Right cardiac atrium (tissue), 5 donors: Measurements from ENCODE around the gene ICAM1. TPM values are rescaled to one million over a fixed set of nuclear protein-coding genes. Genes with fewer than 3 reads are reported as not detected.
"Not testable (repeated sequence)": the region's sequence is repeated elsewhere in the genome, so short reads cannot be mapped to it uniquely, and the experiment has no call there.

Source experiments
- ATAC-seq, 2 donors: fragments of 200-7000 bp; cut with Tn5 transposase; one replicate each; pipeline versions ENCODE4 v1.8.0 to v1.9.1; 2020; ENCODE audit warnings: moderate library complexity in 2 of 2, mild to moderate bottlenecking in 1 of 2
- DNase-seq, 3 donors: peaks; one replicate each; pipeline ENCODE4 v3.0.0-alpha.2; 2020
- H3K27ac ChIP-seq: one replicate; pipeline ENCODE4 v1.5.1; 2013; ENCODE audit warnings: mild to moderate bottlenecking, low read length, control low read depth, moderate library complexity
- H3K27me3 ChIP-seq: one replicate; pipeline ENCODE4 v1.6.1; 2013; ENCODE audit not compliant: control insufficient read depth, insufficient read depth
- H3K4me1 ChIP-seq: one replicate; pipeline ENCODE4 v1.6.1; 2013; ENCODE audit warnings: low read length; ENCODE audit not compliant: control insufficient read depth, insufficient read depth
- H3K4me3 ChIP-seq: one replicate; pipeline ENCODE4 v1.5.1; 2013; ENCODE audit warnings: low read length, control low read depth
- H3K9me3 ChIP-seq: one replicate; pipeline ENCODE4 v1.6.1; 2013; ENCODE audit warnings: low read length; ENCODE audit not compliant: control insufficient read depth
- WGBS: extraction: QIAGEN DNeasy Blood & Tissue Kit; methylation state at CpG from one replicate; pipeline ENCODE4 v1.1.7; 2013; 5-methylcytosine and 5-hydroxymethylcytosine counted together
- intact Hi-C, 4 donors: fragments of 100-400 bp; cut with DNase I; formaldehyde crosslinking; loops; one replicate each; pipeline versions ENCODE4 v1.11.0 to v1.14.0; 2022 to 2023
- polyA plus RNA-seq: library from polyadenylated mRNA; stranded (reverse); fragments of 200-250 nt; gene quantifications from one replicate; pipeline ENCODE4 v1.2.3, GENCODE V29; 2013
- total RNA-seq, 4 donors: library from RNA; stranded (reverse); fragmentation: NEBNext Ultra II Directional; extraction: Animal tissue kit (Norgen Biotek cat#: 25700); gene quantifications; one replicate each; pipeline ENCODE4 v1.2.1, GENCODE V29; 2021
- donor health status: healthy with polysubstance abuse.
- donor health status: DM: no; HTN: yes; CAD: no.
- donor health status: DM: no; HTN: no; CAD: no.
- donor health status: DM: no; HTN: yes; CAD: no; lungs with severe emphysema.
- donor health status: DM: yes; HTN: yes; CAD: no.

Gene ICAM1
- total and polyA plus RNA-seq, 5 donors: 8.4 to 14.5 (median 9.8) TPM

GRCh38 chr19:10228920-10229319 is 42.0 kb upstream of the ICAM1 start:
- no peak overlapping the region for H3K4me3 ChIP-seq
- peak overlapping the region; percentile 59 for H3K27ac ChIP-seq
- no peak for ATAC-seq
- no peaks in the 10 kb centered on the region for H3K9me3 ChIP-seq
- H3K4me1 ChIP-seq: peaks cover 5% of the 10 kb centered on the region
- no peak for DNase-seq
- 41% methylated on average over 2 of the region's 2 CpGs for WGBS
- intact Hi-C loops: no loop called here
- H3K27me3 ChIP-seq: no peaks in the 10 kb centered on the region

- no peaks in the 10 kb centered on the region for H3K9me3 ChIP-seq
- under 1% methylated on average over 70 of the region's 70 CpGs for WGBS
- intact Hi-C loops: loop anchor here in 1 of 4 donors (10.0 kb wide), 1 partner anchor 126 kb away; the partner anchor contains the start of genes ANGPTL6 and PPAN
- peak overlapping the region; percentile 87 for H3K27ac ChIP-seq
- ATAC-seq: peak; percentile 13 to 32
- no peaks in the 10 kb centered on the region for H3K27me3 ChIP-seq
- DNase-seq: peak; percentile 79 to 90 (median 89)
- peak overlapping the region; percentile 97 for H3K4me3 ChIP-seq
- H3K4me1 ChIP-seq: peaks cover 5% of the 10 kb centered on the region
Observed at GRCh38 chr19:10230173-10230860, 40.6 kb upstream of the ICAM1 start.

- Histone ChIP-seq H3K27ac (peak within 1 kb of the TSS; percentile 87), H3K4me1 (peaks cover 4% of the 10 kb centered on the region), H3K27me3 (no peaks in the 10 kb centered on the region), H3K9me3 (no peaks in the 10 kb centered on the region), H3K4me3 (peak within 1 kb of the TSS; percentile 97)
- ATAC-seq (peak; percentile 73 to 74), DNase-seq (peak; percentile 90 to 95 (median 95))
- under 1% methylated on average over 73 of the region's 73 CpGs for WGBS
- intact Hi-C loops: loop anchor here in 1 of 4 donors (10.0 kb wide), 1 partner anchor 126 kb away; the partner anchor contains the start of genes ANGPTL6 and PPAN
Observed at GRCh38 chr19:10230861-10231611, 39.9 kb upstream of the ICAM1 start, which contains the start of gene S1PR2. Gene S1PR2 (minus strand): TSS chr19:10231331. CDS start chr19:10224905, 6,426 bp downstream.

GRCh38 chr19:10231612-10232228 is 39.2 kb upstream of the ICAM1 start:
- H3K4me1 ChIP-seq: peaks cover 3% of the 10 kb centered on the region
- H3K27ac ChIP-seq: peak overlapping the region; percentile 56
- H3K4me3 ChIP-seq: peak overlapping the region; percentile 97
- no peak for DNase-seq
- H3K9me3 ChIP-seq: no peaks in the 10 kb centered on the region
- 76% methylated on average over 8 of the region's 8 CpGs for WGBS
- no peak for ATAC-seq
- intact Hi-C loops: loop anchor here in 1 of 4 donors (10.0 kb wide), 1 partner anchor 127 kb away; the partner anchor contains the start of genes ANGPTL6 and PPAN
- no peaks in the 10 kb centered on the region for H3K27me3 ChIP-seq

- Histone ChIP-seq H3K9me3 (no peaks in the 10 kb centered on the region), H3K27ac (no peak overlapping the region), H3K4me3 (no peak overlapping the region), H3K4me1 (peaks cover 3% of the 10 kb centered on the region), H3K27me3 (no peaks in the 10 kb centered on the region)
- DNase-seq (no peak), ATAC-seq (no peak)
- intact Hi-C loops: loop anchor here in 1 of 4 donors (10.0 kb wide), 1 partner anchor 129 kb away; the partner anchor contains the start of genes ANGPTL6 and PPAN
- 85% methylated on average over 4 of the region's 4 CpGs for WGBS
Observed at GRCh38 chr19:10233946-10234345, 37.0 kb upstream of the ICAM1 start.

- no peak for ATAC-seq
- intact Hi-C loops: loop anchor here in 1 of 4 donors (5.0 to 10.0 kb wide), 2 partner anchors 38 to 130 kb away; partner anchors contain the start of genes ANGPTL6 and PPAN
- Histone ChIP-seq H3K4me1 (no peaks in the 10 kb centered on the region), H3K27me3 (no peaks in the 10 kb centered on the region), H3K27ac (no peak overlapping the region), H3K9me3 (no peaks in the 10 kb centered on the region), H3K4me3 (no peak overlapping the region)
- 75% methylated on average over 4 of the region's 4 CpGs for WGBS
- no peak for DNase-seq
Observed at GRCh38 chr19:10235003-10235402, 35.9 kb upstream of the ICAM1 start.

GRCh38 chr19:10235409-10235808 is 35.5 kb upstream of the ICAM1 start:
- not testable (repeated sequence) for ATAC-seq, H3K27ac ChIP-seq, H3K4me1 ChIP-seq, H3K27me3 ChIP-seq, H3K4me3 ChIP-seq, DNase-seq, H3K9me3 ChIP-seq
- 93% methylated on average over 7 of the region's 7 CpGs for WGBS
- intact Hi-C loops: loop anchor here in 1 of 4 donors (5.0 to 10.0 kb wide), 2 partner anchors 38 to 131 kb away; partner anchors contain the start of genes ANGPTL6 and PPAN

- Histone ChIP-seq H3K4me3 (no peak overlapping the region), H3K9me3 (no peaks in the 10 kb centered on the region), H3K27me3 (no peaks in the 10 kb centered on the region), H3K4me1 (no peaks in the 10 kb centered on the region), H3K27ac (no peak overlapping the region)
- DNase-seq (no peak), ATAC-seq (no peak)
- intact Hi-C loops: loop anchor here in 1 of 4 donors (5.0 to 10.0 kb wide), 2 partner anchors 40 to 133 kb away; partner anchors contain the start of genes ANGPTL6 and PPAN
- 76% methylated on average over 6 of the region's 6 CpGs for WGBS
Observed at GRCh38 chr19:10237702-10238101, 33.2 kb upstream of the ICAM1 start.

- 51% methylated on average over 12 of the region's 12 CpGs for WGBS
- intact Hi-C loops: loop anchor here in 1 of 4 donors (5.0 to 10.0 kb wide), 2 partner anchors 41 to 133 kb away; partner anchors contain the start of genes ANGPTL6 and PPAN
- Histone ChIP-seq H3K9me3 (no peaks in the 10 kb centered on the region), H3K4me1 (no peaks in the 10 kb centered on the region), H3K27me3 (no peaks in the 10 kb centered on the region), H3K27ac (peak overlapping the region; percentile 16), H3K4me3 (no peak overlapping the region)
- peak; percentile 87 to 91 (median 89) for DNase-seq
- peak; percentile 80 to 85 for ATAC-seq
Observed at GRCh38 chr19:10238172-10238783, 32.6 kb upstream of the ICAM1 start.

- intact Hi-C loops: loop anchor here in 1 of 4 donors (10.0 kb wide), 1 partner anchor 307 kb away; the partner anchor contains the start of gene OLFM2
- not testable (repeated sequence) for DNase-seq, H3K9me3 ChIP-seq, H3K27me3 ChIP-seq, H3K4me1 ChIP-seq, ATAC-seq, H3K4me3 ChIP-seq, H3K27ac ChIP-seq
- WGBS: 97% methylated on average over 11 of the region's 11 CpGs
Observed at GRCh38 chr19:10241826-10242449, 29.0 kb upstream of the ICAM1 start.
